NCI-H1694 (cell line): ENCODE measurements around the gene ADAMTSL2.

Source experiments
- DNase-seq: peaks from one replicate; lab custom pipeline; 2025; lab: John Stamatoyannopoulos, UW

ADAMTSL2 gene

DNA sequence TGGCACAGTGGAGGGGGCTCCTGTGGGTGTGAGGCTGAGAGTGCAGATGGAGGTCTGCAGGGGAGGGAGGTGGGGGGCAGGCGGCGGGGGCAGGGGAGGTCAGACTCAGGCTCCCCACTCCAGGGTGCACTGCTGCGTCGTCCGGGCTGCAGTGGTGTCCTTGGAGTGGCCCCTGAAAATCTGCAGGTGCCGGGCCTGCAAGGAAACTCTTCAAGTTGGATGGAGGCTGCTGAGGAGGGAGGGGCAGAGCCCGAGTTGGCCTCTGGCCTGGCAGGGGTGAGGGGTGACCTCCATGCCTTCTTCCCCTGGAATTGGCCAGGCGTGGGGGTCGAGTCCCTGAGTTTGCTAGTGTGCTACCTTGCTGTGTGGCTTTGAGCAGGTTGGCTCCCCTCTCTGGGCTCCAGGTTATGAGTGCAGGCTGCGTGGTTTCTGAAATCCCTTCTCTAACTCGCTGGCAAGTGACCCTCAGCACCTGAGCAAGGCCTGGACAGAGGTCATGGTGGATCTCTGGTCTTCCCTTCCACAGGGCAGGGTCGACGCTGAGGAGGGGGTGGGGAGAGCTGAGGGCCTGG lies 888 bp downstream of the ADAMTSL2 start:
- no peak for DNase-seq

DNA sequence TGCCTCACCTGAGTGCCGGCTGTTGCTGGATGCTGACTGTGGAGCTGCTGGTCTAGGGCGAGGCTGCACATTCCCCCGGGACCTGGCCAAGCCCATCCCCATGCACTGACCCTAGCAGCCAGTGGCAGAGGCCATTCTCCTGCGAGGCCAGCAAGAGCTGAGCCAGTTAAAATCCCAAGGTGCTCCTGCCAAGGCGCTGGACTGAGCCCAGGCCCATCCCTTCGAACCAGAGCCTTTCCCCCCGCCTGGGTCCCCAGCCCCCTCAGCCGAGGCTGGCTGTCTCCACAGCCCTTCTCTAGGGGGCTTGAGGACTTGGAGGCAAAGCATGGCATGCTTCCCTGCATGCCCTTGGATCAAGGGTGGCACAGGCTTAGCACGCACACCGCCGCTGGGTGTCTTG lies 1.6 kb downstream of the ADAMTSL2 start:
- no peak for DNase-seq

DNA sequence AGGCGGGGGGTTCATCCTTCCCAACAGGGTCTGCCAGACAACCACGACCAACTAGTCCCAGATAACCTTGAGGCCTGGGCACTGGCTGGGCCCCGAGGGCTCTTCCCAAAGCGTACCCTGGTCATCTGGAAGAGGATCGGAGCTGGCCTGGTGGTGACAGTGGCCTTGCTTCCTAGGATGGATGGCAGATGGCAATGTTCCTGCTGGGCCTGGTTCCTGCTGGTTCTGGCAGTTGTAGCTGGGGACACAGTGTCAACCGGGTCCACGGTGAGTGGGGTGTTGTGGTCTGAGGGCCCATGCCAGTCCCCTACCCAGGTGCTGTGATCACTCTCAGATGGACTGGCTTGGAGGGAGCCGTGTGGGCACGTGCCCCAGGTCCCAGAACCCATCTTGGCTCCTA lies 2.0 kb downstream of the ADAMTSL2 start:
- no peak for DNase-seq

DNA sequence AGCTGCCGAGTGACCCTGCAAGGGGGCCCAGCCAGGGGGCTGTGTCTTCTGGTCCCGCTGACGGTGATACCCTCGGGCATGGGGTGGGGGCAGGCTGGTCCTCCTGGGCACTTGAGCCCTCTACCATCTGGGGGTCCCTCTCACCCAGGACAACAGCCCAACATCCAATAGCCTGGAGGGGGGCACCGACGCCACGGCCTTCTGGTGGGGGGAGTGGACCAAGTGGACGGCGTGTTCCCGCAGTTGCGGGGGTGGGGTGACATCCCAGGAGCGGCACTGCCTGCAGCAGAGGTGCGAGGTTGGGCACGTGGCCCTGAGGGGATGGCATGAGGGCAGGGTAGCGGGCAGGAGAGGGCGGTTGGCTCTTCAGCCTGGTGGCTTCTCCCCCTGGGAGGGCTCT lies 2.8 kb downstream of the ADAMTSL2 start:
- no peak for DNase-seq

DNA sequence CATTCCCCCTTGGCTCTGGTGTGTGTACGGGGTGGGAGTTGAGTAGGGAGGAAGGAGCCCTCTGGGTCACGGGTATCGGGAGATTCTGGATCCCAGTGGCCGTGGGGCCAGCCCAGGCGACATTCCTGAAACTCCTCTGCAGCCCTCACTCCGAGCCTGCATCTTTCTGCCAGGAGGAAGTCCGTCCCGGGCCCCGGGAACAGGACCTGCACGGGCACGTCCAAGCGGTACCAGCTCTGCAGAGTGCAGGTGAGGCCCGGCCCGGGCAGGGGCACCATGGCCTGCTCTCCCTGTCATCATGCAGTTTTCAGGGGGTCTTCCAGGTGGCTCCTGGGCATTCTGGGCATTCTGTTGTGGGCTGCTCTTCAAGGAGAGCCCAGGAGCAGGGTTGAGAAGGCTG lies 3.7 kb downstream of the ADAMTSL2 start:
- no peak for DNase-seq

DNA sequence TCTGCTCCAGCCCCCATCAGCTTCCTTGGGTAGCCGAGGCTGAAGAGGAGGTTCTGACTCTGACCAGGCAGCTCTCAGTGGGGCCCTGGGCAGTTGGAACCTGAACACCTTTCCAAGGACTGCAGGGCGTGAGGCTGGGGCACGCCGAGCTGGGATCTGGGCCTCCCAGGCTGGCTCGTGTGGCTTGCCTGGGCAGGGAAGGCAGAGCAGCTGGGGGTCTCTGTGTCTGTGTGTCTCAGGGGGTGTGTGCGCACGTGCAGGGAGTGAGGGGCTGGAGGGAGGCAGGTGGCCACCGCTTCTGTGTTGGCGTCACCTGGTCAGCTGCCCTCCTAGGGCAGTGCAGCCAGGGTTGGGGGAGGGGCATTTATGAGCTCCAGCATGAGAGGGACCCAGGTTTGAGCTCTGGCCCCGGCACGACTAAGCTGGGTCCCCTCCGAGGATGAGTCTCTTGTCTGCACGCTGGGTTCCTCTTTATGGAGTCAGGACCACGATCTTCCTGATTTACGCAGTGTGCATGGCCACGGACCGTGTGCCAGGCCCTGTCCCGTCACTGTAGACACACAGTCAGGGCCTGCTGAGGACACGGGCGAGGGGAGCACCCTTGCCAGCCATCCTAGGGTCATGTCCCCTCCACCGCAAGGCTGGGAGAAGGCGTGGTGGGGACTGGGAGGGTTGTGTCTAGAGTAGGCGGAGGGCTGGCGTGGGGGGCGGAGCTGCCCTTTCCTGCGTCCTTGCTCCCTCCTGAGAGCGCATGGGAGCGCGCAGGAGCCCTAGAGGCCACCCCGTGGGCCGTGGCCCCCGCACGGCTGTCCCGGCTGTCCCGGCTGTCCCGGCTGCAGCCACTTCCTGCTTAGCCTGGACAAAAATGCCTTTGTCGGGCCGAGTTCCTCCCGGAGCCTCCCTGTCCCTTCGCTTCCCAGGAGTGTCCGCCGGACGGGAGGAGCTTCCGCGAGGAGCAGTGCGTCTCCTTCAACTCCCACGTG lies 4.6 kb downstream of the ADAMTSL2 start:
- no peak for DNase-seq

DNA sequence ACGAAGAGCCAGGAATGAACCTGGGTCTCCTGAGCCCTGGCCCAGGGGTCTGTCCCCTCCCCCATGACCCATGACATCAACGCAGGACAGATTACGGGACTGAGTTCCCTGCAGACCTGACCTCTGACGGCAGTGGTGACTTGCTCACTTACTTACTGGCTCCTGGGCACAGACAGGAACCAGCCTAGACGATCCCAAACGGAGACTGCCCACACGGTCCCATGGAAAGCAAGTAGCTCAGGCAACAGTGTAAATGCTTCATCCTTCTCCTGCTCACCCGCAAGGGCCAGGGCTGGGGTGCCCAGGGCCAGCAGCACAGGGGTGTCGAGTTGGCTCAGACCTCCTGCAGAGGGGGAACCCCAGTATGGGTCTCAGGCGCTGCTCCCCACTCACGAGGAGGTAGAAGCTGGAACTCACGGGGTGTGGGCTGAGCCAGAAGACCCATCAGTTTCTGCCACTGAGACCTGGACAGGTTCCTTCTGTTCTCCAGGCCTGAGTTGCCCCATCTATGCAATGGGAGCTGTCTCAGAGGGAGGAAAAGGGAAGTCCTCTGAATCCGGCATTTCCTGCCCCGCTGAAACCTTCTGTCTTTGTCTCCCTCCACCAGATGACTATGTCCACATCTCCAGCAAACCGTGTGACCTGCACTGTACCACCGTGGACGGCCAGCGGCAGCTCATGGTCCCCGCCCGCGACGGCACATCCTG lies 5.6 kb downstream of the ADAMTSL2 start:
- DNase-seq: no peak

DNA sequence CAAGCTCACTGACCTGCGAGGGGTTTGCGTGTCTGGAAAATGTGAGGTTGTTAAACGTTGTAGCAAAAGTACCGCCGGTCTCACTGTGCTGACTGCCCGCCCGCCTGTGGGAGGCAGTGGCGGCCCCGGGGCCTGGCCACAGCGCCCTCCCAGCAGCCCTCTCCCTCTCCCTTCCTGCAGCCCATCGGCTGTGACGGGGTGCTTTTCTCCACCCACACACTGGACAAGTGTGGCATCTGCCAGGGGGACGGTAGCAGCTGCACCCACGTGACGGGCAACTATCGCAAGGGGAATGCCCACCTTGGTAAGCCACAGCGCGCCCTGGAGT lies 6.2 kb downstream of the ADAMTSL2 start:
- no peak for DNase-seq

DNA sequence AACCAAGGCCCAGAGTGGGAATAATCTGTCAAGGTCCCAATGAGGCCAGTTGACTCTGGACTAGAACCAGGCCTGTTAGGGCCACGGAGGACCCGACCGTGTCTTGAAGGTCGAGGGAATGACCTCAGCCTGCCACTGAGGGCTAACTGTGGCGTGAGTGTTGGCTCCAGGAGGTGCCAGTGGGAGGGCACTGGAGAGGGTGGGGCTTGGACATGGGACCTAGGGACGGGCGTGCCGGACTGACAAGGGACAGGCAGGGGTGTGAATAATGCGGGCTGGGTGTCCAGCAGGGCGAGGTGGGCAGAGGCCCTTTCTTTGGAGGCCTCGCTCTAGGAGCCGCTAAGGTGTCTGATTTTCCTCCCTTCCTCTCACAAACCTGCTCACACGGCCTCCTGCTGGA lies 7.5 kb downstream of the ADAMTSL2 start:
- DNase-seq: no peak

DNA sequence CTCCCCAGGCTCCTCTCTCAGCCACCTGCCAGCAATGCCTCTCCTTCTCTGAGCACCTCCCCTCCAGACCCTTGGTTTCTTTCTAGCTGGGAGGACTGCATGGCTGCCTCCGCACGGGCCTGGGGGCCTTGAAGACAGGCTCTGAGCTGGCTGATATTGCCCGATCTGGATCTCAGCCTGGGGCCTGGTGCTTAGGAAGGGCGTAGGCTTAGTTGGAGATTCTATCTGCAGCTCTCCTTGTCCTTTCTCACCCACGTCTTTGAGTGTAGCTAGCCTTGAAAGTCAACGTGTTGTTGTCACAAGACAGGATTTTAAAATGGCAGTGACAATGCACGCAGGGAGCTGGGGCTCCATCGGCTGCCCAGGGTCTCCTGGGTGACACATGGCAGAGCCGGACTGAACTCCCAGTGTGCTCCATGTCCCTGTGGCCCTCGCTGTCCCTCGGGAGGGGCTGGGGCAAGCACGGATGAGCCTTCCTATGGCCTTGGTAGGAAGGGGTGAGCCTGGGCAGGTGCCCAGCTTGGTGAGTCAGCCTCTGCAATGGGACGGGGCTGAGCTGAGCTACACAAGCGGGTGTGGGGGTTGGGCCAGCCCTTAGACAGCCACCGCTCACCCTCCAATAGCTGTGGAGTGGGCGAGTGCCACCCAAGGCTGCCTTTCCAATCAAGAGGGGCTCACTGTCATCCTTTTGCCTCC lies 9.4 kb downstream of the ADAMTSL2 start:
- no peak for DNase-seq

DNA sequence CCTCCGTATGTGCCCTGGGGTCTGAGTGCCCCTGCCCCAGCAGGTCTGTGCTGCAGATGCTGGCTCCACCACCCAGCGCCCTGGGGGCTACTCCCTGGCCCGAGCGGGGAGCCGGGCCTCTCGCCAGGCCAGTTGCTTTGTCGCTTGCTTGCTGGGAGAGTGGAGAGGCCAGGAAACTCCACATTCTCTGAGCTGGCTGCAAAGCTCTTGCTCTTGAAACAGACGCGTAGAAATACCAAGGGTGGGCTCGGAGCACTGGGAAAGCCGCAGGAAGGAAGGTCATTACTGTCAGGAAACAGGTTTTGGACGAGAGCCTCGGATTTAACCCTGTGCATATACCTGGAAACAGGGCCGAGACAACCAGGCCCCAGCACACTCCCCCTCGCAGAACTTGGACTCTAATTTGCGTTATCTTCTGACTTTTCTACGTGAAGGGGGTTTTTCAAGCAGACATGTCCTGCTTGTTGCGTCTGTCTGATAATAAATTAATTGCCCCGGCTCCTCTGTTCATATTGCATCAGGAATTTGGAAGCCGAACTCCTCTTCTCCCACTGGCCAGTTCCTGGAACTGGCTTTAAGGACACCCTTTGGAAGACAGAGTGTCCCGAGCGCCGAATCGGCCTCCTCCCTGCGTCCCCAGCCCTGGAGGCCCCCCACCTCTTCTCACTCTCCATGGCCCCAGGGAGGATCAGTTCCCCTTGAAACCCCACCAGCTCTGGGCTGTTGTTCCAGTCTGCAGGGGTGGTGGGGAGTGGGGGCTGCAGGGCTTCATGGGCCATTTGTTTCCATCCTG lies 11.2 kb downstream of the ADAMTSL2 start:
- DNase-seq: no peak

DNA sequence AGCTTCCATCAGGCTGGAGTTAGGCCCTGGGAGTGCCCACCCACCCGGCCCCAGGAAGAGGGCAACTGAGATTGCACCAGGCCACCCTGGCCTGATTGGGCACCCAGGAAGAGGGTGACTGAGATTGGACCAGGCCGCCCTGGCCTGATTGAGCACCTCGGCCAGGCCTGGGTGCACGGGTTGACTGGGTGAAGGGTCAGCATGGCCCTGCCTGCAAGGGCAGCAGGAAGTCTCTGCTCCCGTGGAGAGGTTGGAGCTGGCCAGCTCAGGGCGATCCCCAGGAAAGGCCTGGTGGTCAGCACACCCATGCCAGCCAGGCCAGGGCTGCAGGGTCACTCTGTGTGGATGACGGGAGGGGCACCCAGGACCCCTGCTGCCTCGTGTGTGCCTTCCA lies 11.8 kb downstream of the ADAMTSL2 start:
- DNase-seq: no peak

DNA sequence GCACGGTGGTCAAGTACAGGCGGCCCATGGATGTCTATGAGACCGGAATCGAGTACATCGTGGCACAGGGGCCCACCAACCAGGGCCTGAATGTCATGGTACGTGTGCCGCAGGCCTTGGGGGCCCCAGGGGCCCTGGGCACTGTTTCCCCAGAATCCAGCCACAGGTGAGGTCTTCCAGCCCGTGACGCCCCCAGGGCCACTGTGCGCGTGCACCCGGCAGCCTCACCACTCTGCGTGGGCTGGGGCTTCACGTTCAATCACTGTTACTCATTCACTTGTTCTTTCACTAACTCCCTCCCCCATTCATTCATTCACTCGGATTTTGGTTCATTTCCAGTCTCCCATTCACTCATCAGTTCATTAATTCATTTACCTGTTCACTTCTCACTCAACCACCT lies 12.6 kb downstream of the ADAMTSL2 start:
- DNase-seq: no peak

DNA sequence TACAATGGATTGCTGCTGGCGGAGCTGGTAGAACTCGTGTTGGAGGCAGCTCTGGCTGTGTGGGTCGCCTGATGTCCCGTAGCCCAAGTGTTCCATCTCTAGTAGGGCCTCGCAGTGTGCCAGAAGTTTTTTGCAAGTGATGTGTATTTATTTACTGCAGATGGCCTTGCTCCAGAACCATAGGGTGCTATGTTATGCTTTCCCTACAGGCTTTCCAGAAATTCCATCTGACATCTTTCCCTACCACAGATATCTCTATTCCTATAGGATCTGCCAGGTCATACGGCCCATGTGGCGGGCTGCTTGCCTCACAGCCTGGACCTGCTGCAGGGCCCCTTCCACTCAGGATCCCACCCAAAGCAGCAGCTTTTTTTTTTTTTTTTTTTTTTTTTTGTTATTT lies 16.9 kb downstream of the ADAMTSL2 start:
- no peak for DNase-seq

DNA sequence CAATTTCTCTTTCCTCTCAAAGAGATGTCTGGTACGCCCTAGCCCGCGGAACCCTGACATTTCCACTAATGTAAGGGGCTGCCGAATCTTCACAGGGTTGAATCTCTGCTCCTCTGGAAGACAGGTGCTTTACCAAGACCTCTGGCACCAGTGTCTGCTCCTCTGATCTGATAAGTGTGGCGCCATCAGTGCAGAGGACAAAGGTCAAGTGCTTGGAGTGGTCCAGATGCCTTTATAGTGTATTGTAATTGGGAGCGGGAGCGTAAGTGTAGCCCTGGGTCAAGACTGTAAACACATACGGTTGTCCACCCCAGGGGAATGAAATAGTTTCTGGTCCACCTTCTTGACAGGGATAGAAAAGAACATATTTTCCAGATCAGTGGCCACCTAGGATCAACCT lies 17.7 kb downstream of the ADAMTSL2 start:
- DNase-seq: no peak

DNA sequence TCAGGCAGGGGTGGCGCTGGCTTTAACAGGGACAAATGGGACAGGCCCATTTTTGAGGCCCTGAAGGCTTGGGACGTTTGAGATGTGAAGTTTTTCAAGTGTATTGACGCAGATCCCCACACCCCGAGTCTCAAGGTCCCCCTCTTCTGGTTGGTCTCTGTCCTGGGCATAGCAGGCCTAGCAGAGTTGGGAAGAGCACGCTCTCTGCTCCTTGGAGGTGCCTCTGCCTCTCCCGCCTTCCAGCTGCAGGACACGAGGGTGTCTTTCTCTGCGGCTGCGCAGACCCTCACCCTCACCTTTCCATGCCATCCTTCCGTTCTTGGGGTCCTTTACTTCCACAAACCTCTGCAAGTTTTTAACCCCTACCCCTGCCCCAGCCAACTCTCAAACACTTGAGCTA lies 18.6 kb downstream of the ADAMTSL2 start:
- DNase-seq: no peak

DNA sequence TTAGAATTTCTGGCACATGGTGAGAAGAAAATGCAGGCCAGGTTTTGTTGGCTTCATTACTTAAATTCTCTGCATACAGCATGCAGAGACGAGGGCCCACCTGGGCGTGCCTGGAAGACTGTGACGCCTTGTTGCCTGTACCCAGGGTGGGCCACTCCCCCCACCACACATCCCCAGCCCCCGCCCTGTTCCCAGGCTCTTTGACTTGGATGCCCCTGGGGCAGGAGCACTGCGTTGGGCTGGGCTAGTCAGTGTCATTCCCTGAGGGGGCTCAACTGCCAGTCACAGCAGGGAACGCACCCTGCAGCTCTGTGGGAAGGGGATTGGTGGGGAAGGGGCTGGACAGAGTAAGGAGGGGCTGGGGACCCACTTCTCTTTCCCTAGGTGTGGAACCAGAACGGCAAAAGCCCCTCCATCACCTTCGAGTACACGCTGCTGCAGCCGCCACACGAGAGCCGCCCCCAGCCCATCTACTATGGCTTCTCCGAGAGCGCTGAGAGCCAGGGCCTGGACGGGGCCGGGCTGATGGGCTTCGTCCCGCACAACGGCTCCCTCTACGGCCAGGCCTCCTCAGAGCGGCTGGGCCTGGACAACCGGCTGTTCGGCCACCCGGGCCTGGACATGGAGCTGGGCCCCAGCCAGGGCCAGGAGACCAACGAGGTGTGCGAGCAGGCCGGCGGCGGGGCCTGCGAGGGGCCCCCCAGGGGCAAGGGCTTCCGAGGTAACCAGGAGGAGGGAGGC lies 19.6 kb downstream of the ADAMTSL2 start:
- DNase-seq: no peak

DNA sequence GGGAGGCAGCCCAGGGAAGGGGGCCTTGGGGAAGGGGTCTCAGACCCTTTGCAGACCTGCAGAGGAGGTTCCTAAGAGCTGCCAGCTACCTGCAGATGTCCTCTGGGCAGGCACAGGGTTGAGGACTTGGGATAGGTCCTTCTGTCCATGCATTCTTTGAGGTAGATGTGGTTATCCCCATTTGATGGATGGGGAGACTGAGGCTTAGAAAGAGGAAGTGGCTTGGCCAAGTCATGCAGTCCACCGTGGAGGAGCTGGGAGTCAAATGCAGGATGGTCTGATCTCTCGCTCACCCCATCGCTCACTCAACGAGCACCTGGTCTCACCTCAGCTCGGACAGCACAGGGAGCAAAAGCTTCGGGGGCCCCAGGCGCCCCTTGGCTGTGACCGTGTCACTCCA lies 20.2 kb downstream of the ADAMTSL2 start:
- no peak for DNase-seq

DNA sequence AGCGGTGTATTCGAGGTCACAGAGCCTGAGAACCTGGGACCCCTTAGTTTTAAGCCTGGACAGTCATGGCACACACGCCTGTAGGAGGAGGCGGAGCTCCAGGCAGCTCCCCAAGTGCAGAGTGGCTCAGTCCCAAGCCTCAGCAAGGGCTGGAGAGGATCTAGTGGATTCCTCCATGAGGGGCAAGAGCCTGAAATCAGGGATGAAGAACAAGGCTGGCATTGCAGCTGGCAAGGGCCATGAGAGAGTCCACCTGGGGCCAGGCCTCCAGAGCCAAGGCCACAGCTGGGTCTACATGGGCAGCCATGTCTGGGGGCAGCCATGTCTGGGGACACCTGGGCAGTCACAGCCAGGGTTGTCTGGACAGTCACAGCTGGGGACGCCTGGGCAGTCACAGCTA lies 21.9 kb downstream of the ADAMTSL2 start:
- DNase-seq: no peak

DNA sequence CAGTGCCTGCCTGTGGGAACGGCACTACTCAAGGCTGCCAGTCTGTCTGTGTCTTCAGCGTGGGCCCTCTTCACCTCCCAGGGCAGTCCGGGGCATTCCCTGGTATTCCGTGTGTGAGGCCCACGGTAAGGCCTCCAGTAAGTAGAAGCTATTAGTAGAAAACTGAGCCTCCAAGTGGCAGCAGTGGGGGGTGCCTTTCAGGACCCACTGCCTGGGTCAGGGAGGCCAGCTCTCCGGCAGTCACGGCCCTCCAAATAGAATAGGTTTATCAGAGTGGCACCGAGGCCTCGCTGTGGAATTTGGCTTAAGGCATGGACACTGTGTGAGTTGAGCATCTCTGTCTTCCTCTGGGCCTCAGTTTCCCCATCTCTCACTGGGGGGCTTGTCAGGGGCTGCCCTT lies 23.1 kb downstream of the ADAMTSL2 start:
- no peak for DNase-seq
